ENCODE results near the gene SIK2. TPM values are rescaled to one million over a fixed set of nuclear protein-coding genes. Genes with fewer than 3 reads are reported as not detected.

SIK2 gene
- total and polyA plus RNA-seq, 11 donors, result 4.1 to 45.8 (median 27.5) TPM

- Histone ChIP-seq H3K4me1 (peaks cover 0 to 24% (median 9%) of the 10 kb centered on the region in 12 donors), H3K9me3 (no peaks in the 10 kb centered on the region), H3K27ac (no peak overlapping the region), H3K36me3 (no peaks in the 10 kb centered on the region), H3K27me3 (no peaks in the 10 kb centered on the region), H3K4me3 (no peak overlapping the region)
- WGBS, 4 donors, result 51 to 76% (median 67%) methylated on average over 4 of the region's 4 CpGs
- no peak for DNase-seq
- intact Hi-C loops (cut with DNase I), result loop anchor here in 7 of 10 donors (5.0 to 10.0 kb wide), 4 partner anchors 33 to 285 kb away; partner anchors contain the start of gene SIK2 (in 1 of the 7)
- ATAC-seq, result no peak
- no peak for TF ChIP-seq POLR2A (IDR thresholded peaks at IDR 0.05)
- TF ChIP-seq CTCF (IDR thresholded peaks at IDR 0.05), result no peak
These were observed 32.8 kb upstream of the SIK2 start for GRCh38 chr11:111569476-111569875.

- ATAC-seq (no peak), DNase-seq (no peak)
- WGBS, 4 donors, result 61 to 78% (median 72%) methylated on average over 6 of the region's 6 CpGs
- Histone ChIP-seq H3K9me3 (no peaks in the 10 kb centered on the region), H3K4me1 (peaks cover 0 to 30% (median 10%) of the 10 kb centered on the region in 12 donors), H3K27me3 (no peaks in the 10 kb centered on the region), H3K36me3 (no peaks in the 10 kb centered on the region), H3K27ac (no peak overlapping the region), H3K4me3 (no peak overlapping the region)
- intact Hi-C loops (cut with DNase I), result no loop called here
- TF ChIP-seq CTCF (IDR thresholded peaks at IDR 0.05), result no peak
- TF ChIP-seq POLR2A (IDR thresholded peaks at IDR 0.05), result no peak
These were observed 31.5 kb upstream of the SIK2 start for GRCh38 chr11:111570796-111571195.

DNA sequence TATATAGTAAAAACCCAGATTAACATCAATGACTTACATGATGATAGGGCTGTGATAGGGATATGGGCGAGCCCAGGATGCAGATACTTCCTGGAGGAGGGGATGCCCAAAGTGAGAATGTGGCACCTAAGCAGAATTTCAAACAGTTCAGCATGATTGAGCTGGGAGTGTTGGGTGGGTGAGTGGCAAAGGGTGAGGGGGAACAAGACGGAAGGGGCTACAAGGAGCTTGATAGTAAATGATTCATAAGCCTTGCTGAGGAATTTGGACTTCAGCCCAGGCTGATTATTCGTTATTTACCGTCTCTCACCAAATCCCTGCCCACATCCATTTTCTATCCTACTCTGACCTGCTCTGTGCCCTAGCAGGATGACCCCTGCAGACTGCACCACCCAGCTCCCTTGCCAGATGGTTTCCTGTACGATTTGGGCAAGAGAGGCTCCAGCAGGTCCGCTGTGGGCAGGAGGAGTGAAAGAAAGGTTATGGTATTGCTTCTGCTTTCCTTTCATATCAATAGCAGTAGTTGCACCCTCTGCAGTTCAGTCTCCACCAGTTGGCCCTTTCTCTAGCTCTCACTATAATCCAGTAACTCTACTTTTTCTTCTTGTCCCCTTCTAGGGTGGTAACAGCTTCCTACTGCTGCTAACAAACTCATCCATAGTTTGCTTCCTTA, 30.3 kb upstream of the SIK2 start:
- Histone ChIP-seq H3K27me3 (no peaks in the 10 kb centered on the region), H3K36me3 (no peaks in the 10 kb centered on the region), H3K9me3 (no peaks in the 10 kb centered on the region), H3K27ac (no peak overlapping the region), H3K4me1 (peaks cover 0 to 30% (median 10%) of the 10 kb centered on the region in 12 donors), H3K4me3 (no peak overlapping the region)
- intact Hi-C loops (cut with DNase I), result no loop called here
- no peak for ATAC-seq
- DNase-seq, result no peak
- no peak for TF ChIP-seq CTCF (IDR thresholded peaks at IDR 0.05)
- TF ChIP-seq POLR2A (IDR thresholded peaks at IDR 0.05), result no peak
- 56 to 66% (median 58%) methylated on average over 6 of the region's 6 CpGs for WGBS, 4 donors

DNA sequence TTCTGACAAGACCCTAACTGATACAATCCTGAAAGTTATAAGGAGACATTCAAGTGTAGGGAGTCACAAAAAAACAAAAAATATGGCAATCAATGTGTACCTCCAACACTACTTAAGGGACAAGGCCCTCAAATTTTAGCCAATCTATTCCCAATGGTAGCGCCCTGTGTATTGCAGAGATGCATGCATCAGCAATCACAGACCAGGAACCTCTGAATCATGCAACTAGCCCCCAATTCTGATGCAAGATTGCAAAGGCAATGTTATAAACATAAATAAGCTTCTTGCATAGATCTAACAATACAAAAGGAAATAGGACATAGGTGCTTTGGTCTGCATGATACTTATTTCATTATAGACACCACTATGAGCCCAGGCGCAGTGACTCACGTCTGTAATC, 29.7 kb upstream of the SIK2 start:
- 98 to 99% (median 98%) methylated on average over 3 of the region's 3 CpGs for WGBS, 4 donors
- Histone ChIP-seq H3K27ac (peak overlapping the region in 1 of 12 donors; percentile 72), H3K36me3 (no peaks in the 10 kb centered on the region), H3K27me3 (no peaks in the 10 kb centered on the region), H3K9me3 (no peaks in the 10 kb centered on the region), H3K4me1 (peaks cover 0 to 30% (median 10%) of the 10 kb centered on the region in 12 donors), H3K4me3 (no peak overlapping the region)
- TF ChIP-seq CTCF (IDR thresholded peaks at IDR 0.05), result no peak
- TF ChIP-seq POLR2A (IDR thresholded peaks at IDR 0.05), result no peak
- ATAC-seq (no peak), DNase-seq (no peak)
- intact Hi-C loops (cut with DNase I), result no loop called here
